MCF 10A (cell line): Measurements from ENCODE around the gene ACTL6A. TPM values are rescaled to one million over a fixed set of nuclear protein-coding genes. Genes with fewer than 3 reads are reported as not detected.

Experiments
- total RNA-seq: library from RNA; stranded (reverse); gene quantifications from 2 replicates; pipeline ENCODE4 v1.2.3, GENCODE V29; 2022

The ACTL6A gene
- total RNA-seq, 1 experiment from 2014 or later, result 57.1 TPM

Other genes starting within 250 kb of the ACTL6A start
- gene ZNF639, start 239.9 kb upstream of the ACTL6A start, total RNA-seq, result 35.5 and 52.8 TPM in 2 replicates
- gene MFN1, start 215.2 kb upstream of the ACTL6A start, total RNA-seq, result 50.1 and 63.7 TPM in 2 replicates
- gene GNB4, start 111.5 kb upstream of the ACTL6A start, total RNA-seq, result 20.3 and 20.8 TPM in 2 replicates
- 58.3 and 63.4 TPM in 2 replicates for gene MRPL47, start 41.7 kb downstream of the ACTL6A start, total RNA-seq
- gene NDUFB5, start 41.9 kb downstream of the ACTL6A start, total RNA-seq, result 88.2 and 115 TPM in 2 replicates
- gene USP13, start 90.1 kb downstream of the ACTL6A start, total RNA-seq, result 9.7 and 11.6 TPM in 2 replicates